ENCODE data around the gene KCNH1. TPM values are rescaled to one million over a fixed set of nuclear protein-coding genes. Genes with fewer than 3 reads are reported as not detected.

The KCNH1 gene
- total and polyA plus RNA-seq, 2 of the 4 experiments (the other 2 are of a cell fraction) = 0.27 to 0.54 TPM

DNA sequence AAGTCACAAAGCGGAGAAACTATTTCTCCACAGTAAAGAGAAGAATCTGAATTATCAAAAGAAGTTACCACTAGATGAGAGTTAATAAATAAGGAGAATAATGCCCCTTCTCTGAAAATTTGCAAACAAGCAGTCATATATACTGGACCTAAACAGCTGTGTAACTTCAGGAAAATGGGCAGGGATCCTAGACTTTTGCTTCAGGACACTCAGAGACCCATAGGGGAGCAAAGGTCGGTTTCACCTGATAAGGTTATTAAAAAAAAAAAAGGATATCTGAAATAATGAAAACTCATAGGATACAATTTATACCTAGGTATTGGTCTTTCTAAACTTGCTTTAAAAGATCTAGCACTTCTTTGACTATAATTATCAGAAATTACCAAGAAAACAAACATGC lies 191.4 kb downstream of the KCNH1 start:
- Histone ChIP-seq H2AFZ (replicated peaks; ENCODE audit: low read length, poor library complexity) (no peak overlapping the region), H3K4me1 (ENCODE audit: control insufficient read depth, insufficient read depth, low read length) (no peaks in the 10 kb centered on the region), H3K36me3 (ENCODE audit: control insufficient read depth, insufficient read depth, low read length) (no peaks in the 10 kb centered on the region), H4K8ac (ENCODE audit: low read depth in 2 of 2, low read length in 2 of 2) (no peak overlapping the region), H3K9me3 (ENCODE audit: control insufficient read depth, insufficient read depth, low read length) (peaks cover 1% of the 10 kb centered on the region; the same call in 1 of the 2 replicates), H3K4me2 (ENCODE audit: low read depth, low read length) (no peak overlapping the region), H2BK20ac (ENCODE audit: low read depth, low read length) (no peak overlapping the region), H4K20me1 (ENCODE audit: insufficient read depth, low read length) (no peaks in the 10 kb centered on the region), H4K91ac (ENCODE audit: insufficient read depth, low read depth, low read length) (no peak overlapping the region), H3K4ac (ENCODE audit: low read depth, low read length) (no peak overlapping the region), H3K27me3 (ENCODE audit: control insufficient read depth, insufficient read depth, low read length) (no peaks in the 10 kb centered on the region), H2BK15ac (ENCODE audit: low read depth, low read length) (no peak overlapping the region), H3K79me1 (ENCODE audit: low read depth in 1 of 2, low read length in 2 of 2) (no peaks in the 10 kb centered on the region), H2BK5ac (ENCODE audit: low read depth, low read length, poor library complexity, severe bottlenecking) (no peak overlapping the region), H3K23ac (ENCODE audit: low read depth, low read length) (no peak overlapping the region), H3K18ac (ENCODE audit: low read depth, low read length) (no peak overlapping the region), H2AK9ac (replicated peaks; ENCODE audit: low read depth, low read length, poor library complexity) (no peak overlapping the region), H3K27ac (ENCODE audit: insufficient read depth, low read length) (no peak overlapping the region), H3K9me1 (ENCODE audit: insufficient read depth, low read length) (no peaks in the 10 kb centered on the region), H3K4me3 (ENCODE audit: insufficient read depth, low read depth, low read length) (no peak overlapping the region), H4K5ac (ENCODE audit: low read depth, low read length) (no peak overlapping the region), H3K9ac (ENCODE audit: low read depth, low read length) (no peak overlapping the region), H3K14ac (replicated peaks; ENCODE audit: low read depth, low read length) (no peak overlapping the region), H2AK5ac (ENCODE audit: low read depth, low read length) (no peak overlapping the region), H3K56ac (ENCODE audit: extremely low read depth, insufficient read depth, low read length) (no peak overlapping the region), H2BK120ac (ENCODE audit: low read depth, low read length) (no peak overlapping the region)
- intact Hi-C loops (cut with micrococcal nuclease) (no loop called here), dilution Hi-C loops (cut with HindIII; ENCODE audit: low sequenced_read_pairs, unreplicated experiment) (no loop called here), in situ Hi-C loops (cut with MboI; ENCODE audit: low sequenced_read_pairs) (no loop called here)
- no TSS peak for BruUV-seq (replicated peaks)
- DNase-seq (no peak), ATAC-seq (ENCODE audit: low read depth) (no peak)
- no CpG with 5 or more reads among the region's 2 CpGs for WGBS, 2 experiments (ENCODE audit: extremely low coverage in 2 of 2, insufficient read length in 1 of 2)
- ChIA-PET POLR2A (ENCODE audit: unreplicated experiment) (no interaction called here), CTCF (no interaction called here)
- TF ChIP-seq, protein P1, sequence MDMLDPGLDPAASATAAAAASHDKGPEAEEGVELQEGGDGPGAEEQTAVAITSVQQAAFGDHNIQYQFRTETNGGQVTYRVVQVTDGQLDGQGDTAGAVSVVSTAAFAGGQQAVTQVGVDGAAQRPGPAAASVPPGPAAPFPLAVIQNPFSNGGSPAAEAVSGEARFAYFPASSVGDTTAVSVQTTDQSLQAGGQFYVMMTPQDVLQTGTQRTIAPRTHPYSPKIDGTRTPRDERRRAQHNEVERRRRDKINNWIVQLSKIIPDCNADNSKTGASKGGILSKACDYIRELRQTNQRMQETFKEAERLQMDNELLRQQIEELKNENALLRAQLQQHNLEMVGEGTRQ (IDR thresholded peaks at IDR 0.05; ENCODE audit: low read depth, low read length) = no peak
- TF ChIP-seq POLR2A (IDR thresholded peaks at IDR 0.05; ENCODE audit: low read depth, low read length) (no peak), MAFK (IDR thresholded peaks at IDR 0.05; ENCODE audit: low read depth, low read length) (no peak), CEBPB (IDR thresholded peaks at IDR 0.05; ENCODE audit: low read depth, low read length) (no peak), NFE2L2 (IDR thresholded peaks at IDR 0.05; ENCODE audit: low read depth, low read length) (no peak), RCOR1 (IDR thresholded peaks at IDR 0.05; ENCODE audit: insufficient replicate concordance, low read length) (no peak), RFX5 (IDR thresholded peaks at IDR 0.05; ENCODE audit: low read depth, low read length) (no peak), FOS (IDR thresholded peaks at IDR 0.05; ENCODE audit: low read depth, low read length) (no peak), MAZ (IDR thresholded peaks at IDR 0.05; ENCODE audit: borderline replicate concordance, low read depth, low read length) (no peak), RAD21 (IDR thresholded peaks at IDR 0.05; ENCODE audit: low read length) (no peak), MXI1 (IDR thresholded peaks at IDR 0.05; ENCODE audit: borderline replicate concordance, low read depth, low read length) (no peak), BHLHE40 (IDR thresholded peaks at IDR 0.05; ENCODE audit: low read depth, low read length) (no peak)
- TF ChIP-seq, protein P2, sequence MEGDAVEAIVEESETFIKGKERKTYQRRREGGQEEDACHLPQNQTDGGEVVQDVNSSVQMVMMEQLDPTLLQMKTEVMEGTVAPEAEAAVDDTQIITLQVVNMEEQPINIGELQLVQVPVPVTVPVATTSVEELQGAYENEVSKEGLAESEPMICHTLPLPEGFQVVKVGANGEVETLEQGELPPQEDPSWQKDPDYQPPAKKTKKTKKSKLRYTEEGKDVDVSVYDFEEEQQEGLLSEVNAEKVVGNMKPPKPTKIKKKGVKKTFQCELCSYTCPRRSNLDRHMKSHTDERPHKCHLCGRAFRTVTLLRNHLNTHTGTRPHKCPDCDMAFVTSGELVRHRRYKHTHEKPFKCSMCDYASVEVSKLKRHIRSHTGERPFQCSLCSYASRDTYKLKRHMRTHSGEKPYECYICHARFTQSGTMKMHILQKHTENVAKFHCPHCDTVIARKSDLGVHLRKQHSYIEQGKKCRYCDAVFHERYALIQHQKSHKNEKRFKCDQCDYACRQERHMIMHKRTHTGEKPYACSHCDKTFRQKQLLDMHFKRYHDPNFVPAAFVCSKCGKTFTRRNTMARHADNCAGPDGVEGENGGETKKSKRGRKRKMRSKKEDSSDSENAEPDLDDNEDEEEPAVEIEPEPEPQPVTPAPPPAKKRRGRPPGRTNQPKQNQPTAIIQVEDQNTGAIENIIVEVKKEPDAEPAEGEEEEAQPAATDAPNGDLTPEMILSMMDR (conservative IDR thresholded peaks at IDR 0.05; ENCODE audit: low read depth, low read length) = no peak
